H54 (cell line): Measurements from ENCODE around the gene SYTL3.
"Not testable (repeated sequence)": the region's sequence is repeated elsewhere in the genome, so short reads cannot be mapped to it uniquely, and the experiment has no call there.

Experiments
- DNase-seq: peaks from one replicate; pipeline ENCODE4 v3.0.0; 2011; ENCODE audit warnings: low spot score, mixed read lengths; ENCODE audit not compliant: insufficient read length
- FAIRE-seq: peaks from 3 replicates; lab custom pipeline; 2011; peaks lifted over from hg19 to GRCh38; lab: Jason Lieb, UNC
- POLR2A ChIP-seq: IDR thresholded peaks from 2 replicates; pipeline ENCODE4 v1.6.1; 2011; ENCODE audit warnings: low read depth, mild to moderate bottlenecking, low read length

The SYTL3 gene

DNA sequence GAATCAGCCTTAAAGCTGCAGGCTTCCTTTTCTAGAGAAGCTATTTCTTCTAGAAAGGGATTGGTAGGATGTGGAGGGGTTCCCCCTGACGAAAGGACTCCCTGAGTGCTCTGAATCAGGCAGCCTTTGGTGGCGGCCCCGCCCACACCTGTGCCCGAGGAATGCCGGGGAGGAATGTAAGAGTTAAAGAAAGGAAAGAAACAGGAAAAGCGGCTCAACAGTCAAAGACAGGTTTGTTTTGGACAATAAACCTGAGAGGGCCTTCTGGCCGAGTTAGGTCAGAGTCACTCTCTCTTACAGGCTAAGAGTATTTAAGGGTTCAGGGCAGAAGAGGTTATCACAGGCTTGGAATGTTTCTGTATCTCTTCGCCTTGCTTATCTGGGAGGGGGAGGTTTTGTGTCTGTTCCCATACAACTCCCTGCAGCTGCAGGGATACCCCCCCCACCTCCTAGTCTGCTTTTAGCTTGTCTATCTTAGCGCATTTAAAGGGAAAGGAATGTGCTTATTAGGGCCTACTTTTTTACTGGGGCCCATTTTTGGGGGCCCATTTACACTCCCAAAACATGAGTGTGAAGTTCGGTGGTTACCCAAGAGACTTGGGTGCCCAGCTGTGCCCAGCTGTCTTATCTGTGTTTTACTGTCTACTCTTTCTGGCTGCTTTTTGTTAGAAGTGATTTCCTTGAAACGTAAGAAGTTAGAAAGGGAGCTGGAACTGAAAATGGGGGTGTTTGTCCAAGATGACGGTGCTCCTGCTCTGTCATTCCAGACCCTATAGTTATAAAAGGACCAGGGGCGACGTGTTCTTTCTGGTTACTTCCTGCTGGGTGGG lies 38.1 kb upstream of the SYTL3 start:
- DNase-seq (no peak), FAIRE-seq (no peak)
- TF ChIP-seq POLR2A, result no peak

DNA sequence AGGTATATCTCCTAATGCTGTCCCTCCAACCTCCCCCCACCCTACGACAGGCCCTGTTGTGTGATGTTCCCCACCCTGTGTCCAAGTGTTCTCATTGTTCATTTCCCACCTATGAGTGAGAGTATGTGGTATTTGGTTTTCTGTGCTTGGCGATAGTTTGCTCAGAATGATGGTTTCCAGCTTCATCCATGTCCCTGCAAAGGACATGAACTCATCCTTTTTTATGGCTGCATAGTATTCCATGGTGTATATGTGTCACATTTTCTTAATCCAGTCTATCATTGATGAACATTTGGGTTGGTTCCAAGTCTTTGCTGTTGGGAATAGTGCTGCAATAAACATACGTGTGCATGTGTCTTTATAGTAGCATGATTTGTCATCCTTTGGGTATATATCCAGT lies 35.2 kb upstream of the SYTL3 start:
- DNase-seq, FAIRE-seq: not testable (repeated sequence)

GRCh38 chr6:158618289-158618688 lies 31.6 kb upstream of the SYTL3 start:
- not testable (repeated sequence) for DNase-seq, FAIRE-seq

DNA sequence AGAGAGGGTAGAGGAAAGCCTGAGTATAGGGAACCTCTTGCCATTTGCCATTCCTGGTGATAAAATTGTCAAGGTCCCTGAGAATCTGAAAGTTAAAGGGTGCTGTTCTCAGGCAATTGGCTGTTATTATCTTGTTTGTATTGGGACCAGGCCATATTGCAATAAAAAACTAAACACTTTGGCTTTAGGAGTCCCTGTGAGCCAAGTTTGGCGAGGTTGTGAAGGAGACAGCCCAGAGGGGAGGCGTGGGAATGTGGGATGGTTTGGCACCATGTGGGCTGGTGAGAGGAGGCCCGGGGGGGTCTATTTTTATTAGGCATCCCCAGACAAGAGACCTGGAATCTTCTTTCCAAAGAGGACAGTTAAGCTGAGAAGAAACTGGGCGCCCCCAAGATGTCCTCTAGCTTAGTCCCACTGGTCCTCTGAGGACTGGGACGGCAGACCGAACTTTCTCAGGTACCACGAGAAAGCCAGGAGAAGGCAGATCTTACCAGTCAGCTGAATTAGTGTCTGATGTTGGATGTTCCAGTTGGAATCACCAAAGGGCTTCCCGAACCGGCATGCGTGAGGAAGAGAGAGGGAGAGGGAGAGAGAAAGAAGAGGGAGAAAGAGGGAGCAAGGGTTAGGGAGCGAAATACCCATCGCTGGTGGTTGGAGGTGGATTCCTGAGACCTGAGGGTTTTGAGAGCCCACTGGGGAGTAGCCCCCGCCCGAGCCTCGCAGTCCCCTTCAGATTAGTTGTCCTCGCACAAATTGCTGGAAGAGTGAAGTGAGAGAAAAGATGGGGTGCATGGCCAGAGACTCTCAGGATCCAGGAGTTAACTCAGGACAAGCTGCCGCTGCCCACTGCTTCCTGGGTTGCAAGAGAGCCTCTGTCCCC lies 29.7 kb upstream of the SYTL3 start:
- DNase-seq, result no peak
- no peak for FAIRE-seq

GRCh38 chr6:158620963-158621693 lies 28.7 kb upstream of the SYTL3 start:
- DNase-seq (no peak), FAIRE-seq (no peak)
- no peak for TF ChIP-seq POLR2A

More for the DNA sequence above, 29.7 kb upstream of the SYTL3 start:
- no peak for TF ChIP-seq POLR2A

DNA sequence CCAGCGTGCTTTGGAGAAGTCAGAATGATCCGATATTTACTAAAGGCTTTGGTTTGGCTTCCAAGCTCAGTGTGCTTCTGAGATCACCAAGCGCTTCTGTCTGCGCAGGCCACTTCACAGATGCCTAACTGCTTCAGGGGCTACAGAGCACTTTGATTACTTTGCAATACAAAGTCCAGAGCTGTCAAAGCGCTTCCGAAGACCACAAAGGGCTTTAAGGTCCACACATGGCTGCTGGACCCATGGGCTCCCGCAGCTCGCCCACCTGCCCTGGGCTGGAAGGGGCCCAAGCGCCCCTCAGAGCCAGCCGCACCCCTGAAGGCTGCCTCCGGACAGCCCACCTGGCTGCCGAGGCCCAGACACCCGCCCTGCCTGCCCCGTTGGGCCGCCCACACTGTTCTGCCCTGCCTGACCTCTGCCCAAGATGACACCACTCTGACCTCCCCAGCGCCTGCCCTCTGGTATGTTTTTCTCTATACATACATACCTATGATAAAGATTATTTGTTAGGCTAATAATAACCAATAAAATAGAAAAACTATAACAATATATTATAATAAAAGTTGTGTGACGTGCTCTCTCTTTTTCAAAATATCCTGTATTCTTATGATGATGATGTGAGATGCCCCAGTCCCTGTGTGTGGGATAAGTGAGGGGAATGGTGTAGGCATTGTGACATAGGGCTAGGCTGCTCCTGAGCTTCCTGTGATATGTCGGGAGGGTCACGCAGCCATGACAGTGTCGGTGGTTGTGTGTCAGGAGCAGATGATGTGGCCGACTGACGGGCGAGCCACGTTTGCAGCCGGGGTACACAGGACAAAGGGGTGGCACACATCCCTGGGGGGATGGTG lies 27.9 kb upstream of the SYTL3 start:
- FAIRE-seq, result no peak
- TF ChIP-seq POLR2A, result no peak
- DNase-seq, result no peak

GRCh38 chr6:158622545-158623190 lies 27.2 kb upstream of the SYTL3 start:
- no peak for DNase-seq
- FAIRE-seq, result no peak
- TF ChIP-seq POLR2A, result no peak

DNA sequence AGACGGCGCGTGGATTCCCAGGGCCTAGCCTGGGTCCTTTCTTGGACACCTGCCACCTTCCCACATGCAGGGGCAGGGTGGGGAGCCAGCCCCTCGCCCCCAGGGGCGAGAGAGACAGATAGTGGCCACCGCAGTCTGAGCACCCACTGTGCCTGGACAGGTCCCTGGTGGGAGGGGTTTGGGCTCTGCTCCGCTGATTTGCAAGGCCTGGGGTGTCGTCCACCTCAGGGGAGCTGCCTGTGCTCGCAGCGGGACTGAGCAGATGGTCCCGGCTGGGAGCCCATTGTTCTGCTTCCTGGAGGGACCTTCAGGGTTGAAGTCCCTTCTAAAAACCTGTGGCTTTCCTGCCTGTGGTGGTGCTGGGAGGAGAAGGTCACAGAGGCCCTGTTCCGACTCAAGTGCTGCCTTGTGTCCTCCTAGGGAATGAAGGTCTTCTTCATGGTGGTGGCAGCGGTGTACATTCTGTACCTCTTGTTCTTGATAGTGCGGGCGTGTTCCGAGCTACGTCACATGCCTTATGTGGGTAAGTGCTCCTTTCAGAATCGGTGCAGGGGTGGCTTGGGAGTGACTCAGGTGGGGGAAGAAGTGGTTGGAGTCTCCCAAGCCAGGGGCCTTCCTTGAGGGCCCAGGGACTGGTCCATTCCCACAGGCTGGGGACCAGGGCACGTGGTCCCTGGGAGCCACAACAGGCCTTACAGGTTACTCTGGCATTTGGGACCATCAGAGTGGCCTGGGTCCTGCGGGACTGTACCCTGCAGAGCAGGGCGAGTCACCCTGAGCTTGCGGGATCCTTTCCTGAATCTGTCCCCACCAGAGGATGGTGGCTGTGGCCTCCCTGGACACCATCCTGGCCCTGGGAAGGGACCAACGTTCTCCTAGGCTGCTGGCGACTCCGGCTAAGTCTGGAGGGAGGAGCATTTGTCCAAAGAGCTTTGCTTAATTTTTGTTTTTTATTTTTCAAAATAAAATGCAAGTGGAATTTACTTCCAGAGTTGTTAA lies 24.9 kb upstream of the SYTL3 start:
- DNase-seq (no peak), FAIRE-seq (no peak)
- no peak for TF ChIP-seq POLR2A

- TF ChIP-seq POLR2A, result no peak
- DNase-seq (no peak), FAIRE-seq (no peak)
Observed at GRCh38 chr6:158625881-158626305, 24.0 kb upstream of the SYTL3 start.

DNA sequence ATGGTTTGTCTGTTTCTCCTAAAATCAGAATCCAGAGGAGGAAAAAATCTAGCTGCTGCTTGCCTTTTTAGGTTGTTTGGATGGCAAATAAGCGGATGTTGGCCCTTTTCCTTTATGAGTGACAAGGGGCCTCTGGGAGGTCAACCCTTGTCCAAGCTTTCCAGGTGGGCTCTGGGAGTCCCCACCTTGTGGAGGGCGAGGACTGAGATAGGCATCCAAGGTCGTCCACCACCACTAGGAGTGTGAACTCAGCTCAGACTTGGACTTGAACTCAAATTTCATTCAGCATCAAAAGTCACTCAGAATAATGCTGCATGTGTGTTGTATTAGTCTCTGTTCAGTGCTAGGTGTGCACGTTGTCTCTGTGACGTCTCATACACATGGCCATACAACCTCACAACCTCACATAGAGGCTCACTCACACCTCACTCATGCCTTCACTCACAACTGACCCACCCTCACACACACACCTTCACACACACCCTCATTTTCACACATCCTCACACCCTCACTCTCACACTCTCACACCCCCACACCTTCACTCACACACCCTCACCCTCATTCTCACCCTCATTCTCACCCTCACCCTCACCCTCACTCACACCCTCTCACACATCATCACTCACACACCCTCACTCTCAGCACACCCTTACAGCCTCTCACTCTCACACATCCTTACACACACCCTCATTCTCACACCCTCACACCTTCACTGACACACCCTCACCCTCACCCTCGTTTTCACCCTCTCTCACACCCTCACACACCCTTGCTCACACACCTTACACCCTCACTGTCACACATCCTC lies 23.3 kb upstream of the SYTL3 start:
- TF ChIP-seq POLR2A, result no peak
- FAIRE-seq (no peak), DNase-seq (no peak)
